Fibroblast of lung (primary cell): ENCODE data around the gene TREX2.

ENCODE experiments used
- EZH2 ChIP-seq: IDR thresholded peaks from 2 replicates; pipeline ENCODE4 v1.5.1; 2012; ENCODE audit warnings: low read length, control low read depth, mild to moderate bottlenecking; ENCODE audit errors: missing control alignments
- TF ChIP-seq, protein P1 (sequence below), 2 donors: IDR thresholded peaks in 1 of 2; conservative IDR thresholded peaks in 1 of 2; 1 replicate in 1 of 2; 2 replicates in 1 of 2; pipeline ENCODE4 v1.5.1; 2011 to 2012; ENCODE audit warnings: low read length in 2 of 2, control low read depth in 1 of 2, inconsistent platforms in 1 of 2, low read depth in 1 of 2, mild to moderate bottlenecking in 1 of 2

DNA sequence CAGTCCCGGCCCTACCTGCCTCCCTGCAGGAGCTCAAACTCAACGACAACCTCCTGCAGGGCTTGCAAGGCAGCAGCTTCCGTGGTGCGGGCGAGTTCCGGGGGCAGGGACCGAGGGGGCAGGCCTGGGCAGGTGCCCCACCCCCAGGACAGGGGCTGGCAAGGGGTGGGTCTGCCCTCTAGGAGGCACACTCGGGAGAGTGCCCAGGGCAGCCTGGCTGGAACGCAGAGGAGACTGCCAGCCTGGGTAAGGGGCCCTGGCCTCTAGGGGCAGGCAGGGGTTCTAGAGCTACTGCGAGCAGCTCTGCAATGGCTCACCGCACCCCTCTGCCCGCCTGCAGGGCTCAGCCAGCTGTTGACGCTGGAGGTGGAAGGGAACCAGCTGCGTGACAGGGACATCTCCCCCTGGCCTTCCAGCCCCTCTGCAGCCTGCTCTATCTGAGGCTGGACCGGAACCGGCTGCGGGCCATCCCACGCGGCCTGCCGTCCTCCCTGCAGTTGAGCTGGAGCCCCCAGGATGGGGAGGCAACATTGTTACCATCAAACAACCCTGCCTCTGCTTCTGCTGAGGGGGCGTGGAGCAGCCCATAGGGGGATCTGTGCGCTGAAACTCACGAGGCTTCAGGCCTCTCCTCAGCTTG, 36.6 kb upstream of the TREX2 start:
- TF ChIP-seq, protein P1, sequence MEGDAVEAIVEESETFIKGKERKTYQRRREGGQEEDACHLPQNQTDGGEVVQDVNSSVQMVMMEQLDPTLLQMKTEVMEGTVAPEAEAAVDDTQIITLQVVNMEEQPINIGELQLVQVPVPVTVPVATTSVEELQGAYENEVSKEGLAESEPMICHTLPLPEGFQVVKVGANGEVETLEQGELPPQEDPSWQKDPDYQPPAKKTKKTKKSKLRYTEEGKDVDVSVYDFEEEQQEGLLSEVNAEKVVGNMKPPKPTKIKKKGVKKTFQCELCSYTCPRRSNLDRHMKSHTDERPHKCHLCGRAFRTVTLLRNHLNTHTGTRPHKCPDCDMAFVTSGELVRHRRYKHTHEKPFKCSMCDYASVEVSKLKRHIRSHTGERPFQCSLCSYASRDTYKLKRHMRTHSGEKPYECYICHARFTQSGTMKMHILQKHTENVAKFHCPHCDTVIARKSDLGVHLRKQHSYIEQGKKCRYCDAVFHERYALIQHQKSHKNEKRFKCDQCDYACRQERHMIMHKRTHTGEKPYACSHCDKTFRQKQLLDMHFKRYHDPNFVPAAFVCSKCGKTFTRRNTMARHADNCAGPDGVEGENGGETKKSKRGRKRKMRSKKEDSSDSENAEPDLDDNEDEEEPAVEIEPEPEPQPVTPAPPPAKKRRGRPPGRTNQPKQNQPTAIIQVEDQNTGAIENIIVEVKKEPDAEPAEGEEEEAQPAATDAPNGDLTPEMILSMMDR (conservative IDR thresholded peaks at IDR 0.05 in 1 of 2, IDR thresholded peaks at IDR 0.05 in 1 of 2; ENCODE audit: low read depth in 1 of 2, low read length in 2 of 2) = no peak
- TF ChIP-seq EZH2 = no peak
